HL-60 (cell line): Measurements from ENCODE around the gene SLC12A7.

Source experiments
- GABPA ChIP-seq: IDR thresholded peaks from 2 replicates; pipeline ENCODE4 v1.6.1; 2012; ENCODE audit warnings: low read depth
- POLR2AphosphoS5 ChIP-seq: IDR thresholded peaks from 2 replicates; pipeline ENCODE4 v1.6.1; 2012; ENCODE audit warnings: low read depth
- SPI1 ChIP-seq: IDR thresholded peaks from 2 replicates; pipeline ENCODE4 v1.6.1; 2012; ENCODE audit warnings: low read depth, mild to moderate bottlenecking, borderline replicate concordance
- TF ChIP-seq, protein P1 (sequence below): IDR thresholded peaks from one replicate; pipeline ENCODE4 v1.5.1; 2011; ENCODE audit warnings: low read length, control low read depth, inconsistent platforms; ENCODE audit not compliant: insufficient read depth
- TF ChIP-seq, protein P2 (sequence below): IDR thresholded peaks from 2 replicates; pipeline ENCODE4 v1.6.1; 2012; ENCODE audit warnings: low read depth; ENCODE audit not compliant: insufficient replicate concordance

DNA sequence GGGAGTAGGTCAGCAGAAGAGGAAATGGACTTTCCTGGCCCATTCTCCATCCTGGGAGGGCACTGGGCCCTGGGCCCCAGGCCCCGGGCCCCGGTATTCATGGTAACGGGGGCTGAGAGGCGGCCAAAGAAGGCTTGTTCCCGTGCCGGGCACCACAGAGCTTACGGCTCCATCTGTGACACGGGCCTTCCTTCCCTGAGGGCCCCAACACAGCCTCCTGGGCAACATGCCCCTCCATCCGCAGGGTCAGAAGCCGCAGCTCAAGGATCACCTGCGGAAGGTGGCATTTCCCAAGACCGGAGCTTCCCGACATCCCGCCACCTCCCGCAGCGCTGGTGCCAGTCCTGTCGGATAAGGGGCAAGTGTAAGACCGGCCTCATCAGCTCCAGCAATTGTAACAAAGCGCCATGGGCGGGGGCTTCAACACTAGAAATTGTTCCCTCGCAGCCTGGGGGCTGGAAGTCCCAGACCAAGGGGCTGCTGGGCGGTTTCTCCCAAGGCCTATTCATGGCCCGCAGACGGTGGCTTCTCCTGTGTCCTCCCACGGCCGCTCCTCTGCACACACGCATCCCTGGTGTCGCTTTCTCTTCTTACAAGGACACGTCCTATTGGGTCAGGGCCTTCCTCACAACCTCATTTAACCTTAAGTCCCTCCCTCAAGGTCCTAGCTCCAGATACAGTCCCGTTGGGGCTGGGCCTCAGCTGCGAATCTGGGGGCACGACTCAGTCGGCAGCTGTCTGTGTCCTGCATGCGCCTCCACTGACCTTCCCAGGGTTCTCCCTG is 31.2 kb upstream of the SLC12A7 start:
- TF ChIP-seq, protein P1, sequence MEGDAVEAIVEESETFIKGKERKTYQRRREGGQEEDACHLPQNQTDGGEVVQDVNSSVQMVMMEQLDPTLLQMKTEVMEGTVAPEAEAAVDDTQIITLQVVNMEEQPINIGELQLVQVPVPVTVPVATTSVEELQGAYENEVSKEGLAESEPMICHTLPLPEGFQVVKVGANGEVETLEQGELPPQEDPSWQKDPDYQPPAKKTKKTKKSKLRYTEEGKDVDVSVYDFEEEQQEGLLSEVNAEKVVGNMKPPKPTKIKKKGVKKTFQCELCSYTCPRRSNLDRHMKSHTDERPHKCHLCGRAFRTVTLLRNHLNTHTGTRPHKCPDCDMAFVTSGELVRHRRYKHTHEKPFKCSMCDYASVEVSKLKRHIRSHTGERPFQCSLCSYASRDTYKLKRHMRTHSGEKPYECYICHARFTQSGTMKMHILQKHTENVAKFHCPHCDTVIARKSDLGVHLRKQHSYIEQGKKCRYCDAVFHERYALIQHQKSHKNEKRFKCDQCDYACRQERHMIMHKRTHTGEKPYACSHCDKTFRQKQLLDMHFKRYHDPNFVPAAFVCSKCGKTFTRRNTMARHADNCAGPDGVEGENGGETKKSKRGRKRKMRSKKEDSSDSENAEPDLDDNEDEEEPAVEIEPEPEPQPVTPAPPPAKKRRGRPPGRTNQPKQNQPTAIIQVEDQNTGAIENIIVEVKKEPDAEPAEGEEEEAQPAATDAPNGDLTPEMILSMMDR = no peak
- TF ChIP-seq, protein P2, sequence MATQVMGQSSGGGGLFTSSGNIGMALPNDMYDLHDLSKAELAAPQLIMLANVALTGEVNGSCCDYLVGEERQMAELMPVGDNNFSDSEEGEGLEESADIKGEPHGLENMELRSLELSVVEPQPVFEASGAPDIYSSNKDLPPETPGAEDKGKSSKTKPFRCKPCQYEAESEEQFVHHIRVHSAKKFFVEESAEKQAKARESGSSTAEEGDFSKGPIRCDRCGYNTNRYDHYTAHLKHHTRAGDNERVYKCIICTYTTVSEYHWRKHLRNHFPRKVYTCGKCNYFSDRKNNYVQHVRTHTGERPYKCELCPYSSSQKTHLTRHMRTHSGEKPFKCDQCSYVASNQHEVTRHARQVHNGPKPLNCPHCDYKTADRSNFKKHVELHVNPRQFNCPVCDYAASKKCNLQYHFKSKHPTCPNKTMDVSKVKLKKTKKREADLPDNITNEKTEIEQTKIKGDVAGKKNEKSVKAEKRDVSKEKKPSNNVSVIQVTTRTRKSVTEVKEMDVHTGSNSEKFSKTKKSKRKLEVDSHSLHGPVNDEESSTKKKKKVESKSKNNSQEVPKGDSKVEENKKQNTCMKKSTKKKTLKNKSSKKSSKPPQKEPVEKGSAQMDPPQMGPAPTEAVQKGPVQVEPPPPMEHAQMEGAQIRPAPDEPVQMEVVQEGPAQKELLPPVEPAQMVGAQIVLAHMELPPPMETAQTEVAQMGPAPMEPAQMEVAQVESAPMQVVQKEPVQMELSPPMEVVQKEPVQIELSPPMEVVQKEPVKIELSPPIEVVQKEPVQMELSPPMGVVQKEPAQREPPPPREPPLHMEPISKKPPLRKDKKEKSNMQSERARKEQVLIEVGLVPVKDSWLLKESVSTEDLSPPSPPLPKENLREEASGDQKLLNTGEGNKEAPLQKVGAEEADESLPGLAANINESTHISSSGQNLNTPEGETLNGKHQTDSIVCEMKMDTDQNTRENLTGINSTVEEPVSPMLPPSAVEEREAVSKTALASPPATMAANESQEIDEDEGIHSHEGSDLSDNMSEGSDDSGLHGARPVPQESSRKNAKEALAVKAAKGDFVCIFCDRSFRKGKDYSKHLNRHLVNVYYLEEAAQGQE = no peak
- TF ChIP-seq POLR2AphosphoS5 (no peak), GABPA (no peak), SPI1 (no peak)
